Measurements from ENCODE around the gene KCTD18. TPM values are rescaled to one million over a fixed set of nuclear protein-coding genes. Genes with fewer than 3 reads are reported as not detected.

KCTD18 gene
- total and polyA plus RNA-seq, 4 donors = 4.4 to 7.9 (median 6.5) TPM

GRCh38 chr2:200494048-200494447 is 15.8 kb downstream of the KCTD18 start:
- H3K4me3 ChIP-seq (ENCODE audit: low read depth in 1 of 3, low read length in 3 of 3) = no peak overlapping the region
- peaks cover 1 to 32% (median 20%) of the 10 kb centered on the region in 4 donors for H3K36me3 ChIP-seq (ENCODE audit: control insufficient read depth in 4 of 4, insufficient read depth in 3 of 4, low read depth in 1 of 4, low read length in 3 of 4)
- H3K27ac ChIP-seq (ENCODE audit: low read depth in 1 of 2, low read length in 2 of 2) = no peak overlapping the region
- H3K9me3 ChIP-seq (ENCODE audit: control insufficient read depth in 4 of 4, low read length in 3 of 4) = no peaks in the 10 kb centered on the region
- H3K4me1 ChIP-seq (ENCODE audit: control insufficient read depth in 4 of 4, insufficient read depth in 4 of 4, low read length in 3 of 4) = no peaks in the 10 kb centered on the region
- no peak for TF ChIP-seq TAF1 (conservative IDR thresholded peaks at IDR 0.05)
- TF ChIP-seq RAD21 (IDR thresholded peaks at IDR 0.05) = no peak
- TF ChIP-seq REST (IDR thresholded peaks at IDR 0.05) = no peak
- no peak for TF ChIP-seq YY1 (IDR thresholded peaks at IDR 0.05)
- no peak for DNase-seq (ENCODE audit: low spot score)
- H3K9ac ChIP-seq (ENCODE audit: low read depth in 1 of 2, low read length in 2 of 2) = no peak overlapping the region
- no peaks in the 10 kb centered on the region for H3K27me3 ChIP-seq (ENCODE audit: control insufficient read depth in 4 of 4, insufficient read depth in 4 of 4, low read length in 3 of 4)
- WGBS = 97% methylated on average over 2 of the region's 2 CpGs

GRCh38 chr2:200492656-200493055 is 17.2 kb downstream of the KCTD18 start:
- no peak for TF ChIP-seq ZBTB33 (IDR thresholded peaks at IDR 0.05)
- no peak for TF ChIP-seq EGR1 (IDR thresholded peaks at IDR 0.05; ENCODE audit: low read depth in 2 of 2)
- no peak for TF ChIP-seq JUND (IDR thresholded peaks at IDR 0.05)
- TF ChIP-seq HNF4A (conservative IDR thresholded peaks at IDR 0.05) = no peak
- TF ChIP-seq FOXA2 (IDR thresholded peaks at IDR 0.05) = no peak
- no peak for TF ChIP-seq NR2F2 (IDR thresholded peaks at IDR 0.05)
- Histone ChIP-seq H3K27ac (ENCODE audit: low read depth in 1 of 2, low read length in 2 of 2) (no peak overlapping the region), H3K4me1 (ENCODE audit: control insufficient read depth in 4 of 4, insufficient read depth in 4 of 4, low read length in 3 of 4) (no peaks in the 10 kb centered on the region), H3K9ac (ENCODE audit: low read depth in 1 of 2, low read length in 2 of 2) (no peak overlapping the region), H3K4me3 (ENCODE audit: low read depth in 1 of 3, low read length in 3 of 3) (no peak overlapping the region), H3K36me3 (ENCODE audit: control insufficient read depth in 4 of 4, insufficient read depth in 3 of 4, low read depth in 1 of 4, low read length in 3 of 4) (peaks cover 1 to 31% (median 15%) of the 10 kb centered on the region in 4 donors), H3K27me3 (ENCODE audit: control insufficient read depth in 4 of 4, insufficient read depth in 4 of 4, low read length in 3 of 4) (no peaks in the 10 kb centered on the region), H3K9me3 (ENCODE audit: control insufficient read depth in 4 of 4, low read length in 3 of 4) (no peaks in the 10 kb centered on the region)
- DNase-seq (ENCODE audit: low spot score) = no peak

- TF ChIP-seq CTCF (IDR thresholded peaks at IDR 0.05; ENCODE audit: low read depth, low read length, missing input control) (no peak), YY1 (IDR thresholded peaks at IDR 0.05) (no peak)
- peaks cover 1 to 27% (median 11%) of the 10 kb centered on the region in 4 donors for H3K36me3 ChIP-seq (ENCODE audit: control insufficient read depth in 4 of 4, insufficient read depth in 3 of 4, low read depth in 1 of 4, low read length in 3 of 4)
- DNase-seq (ENCODE audit: low spot score) = no peak
Observed at GRCh38 chr2:200490001-200490400, 19.9 kb downstream of the KCTD18 start.

More at GRCh38 chr2:200490001-200490400, 19.9 kb downstream of the KCTD18 start:
- no peaks in the 10 kb centered on the region for H3K9me3 ChIP-seq (ENCODE audit: control insufficient read depth in 4 of 4, low read length in 3 of 4)
- H3K27ac ChIP-seq (ENCODE audit: low read depth in 1 of 2, low read length in 2 of 2) = no peak overlapping the region
- H3K4me1 ChIP-seq (ENCODE audit: control insufficient read depth in 4 of 4, insufficient read depth in 4 of 4, low read length in 3 of 4) = peaks cover 0 to 3% (median 0%) of the 10 kb centered on the region in 4 donors
- no peak overlapping the region for H3K4me3 ChIP-seq (ENCODE audit: low read depth in 1 of 3, low read length in 3 of 3)
- H3K9ac ChIP-seq (ENCODE audit: low read depth in 1 of 2, low read length in 2 of 2) = no peak overlapping the region
- WGBS = 98% methylated on average over 22 of the region's 22 CpGs
- H3K27me3 ChIP-seq (ENCODE audit: control insufficient read depth in 4 of 4, insufficient read depth in 4 of 4, low read length in 3 of 4) = no peaks in the 10 kb centered on the region
